ENCODE results near the gene PTDSS2.

DNA sequence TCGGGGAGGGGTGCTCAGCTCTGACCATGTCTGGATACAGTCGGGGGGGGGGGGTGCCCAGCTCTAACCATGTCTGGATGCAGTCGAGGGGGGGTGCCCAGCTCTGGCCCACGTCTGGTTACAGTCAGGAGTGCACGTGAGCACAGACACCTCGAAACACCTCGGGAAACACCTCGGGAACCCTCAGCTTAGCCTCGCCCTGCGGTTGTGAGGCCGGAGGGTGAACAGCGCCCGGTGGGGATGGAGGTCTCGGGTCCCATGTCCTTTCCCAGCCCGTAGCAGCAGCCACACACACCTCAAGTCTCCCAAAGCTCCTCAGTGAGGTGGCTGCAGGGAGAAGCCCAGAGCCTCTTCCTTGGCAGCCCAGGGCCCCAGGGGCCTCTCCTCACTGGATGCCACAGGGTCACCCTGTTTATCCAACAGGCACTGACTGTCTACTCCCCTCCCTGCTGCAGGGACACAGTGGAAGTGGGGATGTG is 37.4 kb upstream of the PTDSS2 start:
- TF ChIP-seq, protein P1, sequence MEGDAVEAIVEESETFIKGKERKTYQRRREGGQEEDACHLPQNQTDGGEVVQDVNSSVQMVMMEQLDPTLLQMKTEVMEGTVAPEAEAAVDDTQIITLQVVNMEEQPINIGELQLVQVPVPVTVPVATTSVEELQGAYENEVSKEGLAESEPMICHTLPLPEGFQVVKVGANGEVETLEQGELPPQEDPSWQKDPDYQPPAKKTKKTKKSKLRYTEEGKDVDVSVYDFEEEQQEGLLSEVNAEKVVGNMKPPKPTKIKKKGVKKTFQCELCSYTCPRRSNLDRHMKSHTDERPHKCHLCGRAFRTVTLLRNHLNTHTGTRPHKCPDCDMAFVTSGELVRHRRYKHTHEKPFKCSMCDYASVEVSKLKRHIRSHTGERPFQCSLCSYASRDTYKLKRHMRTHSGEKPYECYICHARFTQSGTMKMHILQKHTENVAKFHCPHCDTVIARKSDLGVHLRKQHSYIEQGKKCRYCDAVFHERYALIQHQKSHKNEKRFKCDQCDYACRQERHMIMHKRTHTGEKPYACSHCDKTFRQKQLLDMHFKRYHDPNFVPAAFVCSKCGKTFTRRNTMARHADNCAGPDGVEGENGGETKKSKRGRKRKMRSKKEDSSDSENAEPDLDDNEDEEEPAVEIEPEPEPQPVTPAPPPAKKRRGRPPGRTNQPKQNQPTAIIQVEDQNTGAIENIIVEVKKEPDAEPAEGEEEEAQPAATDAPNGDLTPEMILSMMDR (conservative IDR thresholded peaks at IDR 0.05; ENCODE audit: low read depth, low read length), result no peak
- TF ChIP-seq POLR2A (IDR thresholded peaks at IDR 0.05; ENCODE audit: low read depth, low read length) (no peak), SMC3 (IDR thresholded peaks at IDR 0.05; ENCODE audit: low read depth, low read length) (no peak), RFX5 (IDR thresholded peaks at IDR 0.05; ENCODE audit: low read depth, low read length) (no peak), RAD21 (IDR thresholded peaks at IDR 0.05; ENCODE audit: low read length) (no peak), MAZ (IDR thresholded peaks at IDR 0.05; ENCODE audit: borderline replicate concordance, low read depth, low read length) (no peak), RCOR1 (IDR thresholded peaks at IDR 0.05; ENCODE audit: insufficient replicate concordance, low read length) (no peak), CEBPB (IDR thresholded peaks at IDR 0.05; ENCODE audit: low read depth, low read length) (no peak), BHLHE40 (IDR thresholded peaks at IDR 0.05; ENCODE audit: low read depth, low read length) (no peak), MXI1 (IDR thresholded peaks at IDR 0.05; ENCODE audit: borderline replicate concordance, low read depth, low read length) (no peak), CHD1 (IDR thresholded peaks at IDR 0.05; ENCODE audit: low read depth, low read length) (no peak), FOS (IDR thresholded peaks at IDR 0.05; ENCODE audit: low read depth, low read length) (no peak)
- TF ChIP-seq, protein P2, sequence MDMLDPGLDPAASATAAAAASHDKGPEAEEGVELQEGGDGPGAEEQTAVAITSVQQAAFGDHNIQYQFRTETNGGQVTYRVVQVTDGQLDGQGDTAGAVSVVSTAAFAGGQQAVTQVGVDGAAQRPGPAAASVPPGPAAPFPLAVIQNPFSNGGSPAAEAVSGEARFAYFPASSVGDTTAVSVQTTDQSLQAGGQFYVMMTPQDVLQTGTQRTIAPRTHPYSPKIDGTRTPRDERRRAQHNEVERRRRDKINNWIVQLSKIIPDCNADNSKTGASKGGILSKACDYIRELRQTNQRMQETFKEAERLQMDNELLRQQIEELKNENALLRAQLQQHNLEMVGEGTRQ (IDR thresholded peaks at IDR 0.05; ENCODE audit: low read depth, low read length), result no peak
